ENCODE results near the gene RTN3. TPM values are rescaled to one million over a fixed set of nuclear protein-coding genes. Genes with fewer than 3 reads are reported as not detected.
A peak's percentile ranks its signal among the peaks of the same experiment; 100 is the strongest.
"Not testable (repeated sequence)": the region's sequence is repeated elsewhere in the genome, so short reads cannot be mapped to it uniquely, and the experiment has no call there.

The RTN3 gene
- 107 and 112 TPM in 2 replicates for total RNA-seq (2014; rRNA removed; shearing (Covaris generic); ENCODE audit: low replicate concordance)

DNA sequence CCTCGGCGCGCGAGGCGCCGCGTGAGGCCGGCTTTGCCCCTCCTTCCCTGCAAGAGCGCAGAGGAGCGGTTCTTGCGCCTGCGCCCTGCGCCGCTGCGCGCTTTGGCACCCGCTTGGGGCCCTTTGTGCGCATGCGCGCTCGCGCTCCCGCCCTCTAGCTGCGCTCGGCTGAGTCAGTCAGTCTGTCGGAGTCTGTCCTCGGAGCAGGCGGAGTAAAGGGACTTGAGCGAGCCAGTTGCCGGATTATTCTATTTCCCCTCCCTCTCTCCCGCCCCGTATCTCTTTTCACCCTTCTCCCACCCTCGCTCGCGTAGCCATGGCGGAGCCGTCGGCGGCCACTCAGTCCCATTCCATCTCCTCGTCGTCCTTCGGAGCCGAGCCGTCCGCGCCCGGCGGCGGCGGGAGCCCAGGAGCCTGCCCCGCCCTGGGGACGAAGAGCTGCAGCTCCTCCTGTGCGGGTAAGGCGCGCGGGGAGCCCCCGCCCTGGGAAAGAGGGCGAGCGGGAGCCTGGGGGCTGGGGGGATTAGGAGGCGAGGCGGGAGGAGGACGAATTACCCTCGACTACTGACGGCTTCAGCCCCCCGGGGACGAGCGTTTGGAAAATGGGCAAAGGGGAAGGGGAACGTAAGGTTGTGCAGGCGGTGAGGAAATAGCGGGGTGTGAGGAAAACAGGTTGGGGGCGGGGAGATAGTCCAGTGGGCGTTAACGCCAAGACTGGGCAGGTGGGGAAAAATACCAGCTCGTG, at the start of gene RTN3:
Gene RTN3, plus strand, starts transcription at position 180 of the 745 bp plus-strand sequence. Its CDS starts 137 bp downstream, at position 317.
- no peaks in the 10 kb centered on the region for H3K27me3 ChIP-seq
- DNase-seq = peak; percentile 94
- peaks cover 11% of the 10 kb centered on the region for H3K36me3 ChIP-seq
- no peaks in the 10 kb centered on the region for H3K9me3 ChIP-seq
- peak within 1 kb of the TSS; percentile 98 for H3K4me3 ChIP-seq

GRCh38 chr11:63635762-63636465, 45.4 kb upstream of the RTN3 start:
- peak; percentile 25 for DNase-seq
- Histone ChIP-seq H3K9me3 (no peaks in the 10 kb centered on the region), H3K4me3 (no peak overlapping the region), H3K36me3 (peaks cover 73% of the 10 kb centered on the region), H3K27me3 (no peaks in the 10 kb centered on the region)

- not testable (repeated sequence) for H3K27me3 ChIP-seq, H3K4me3 ChIP-seq, H3K9me3 ChIP-seq, DNase-seq
- peaks cover 77% of the 10 kb centered on the region for H3K36me3 ChIP-seq
Measured at GRCh38 chr11:63638436-63638835, 42.9 kb upstream of the RTN3 start.

GRCh38 chr11:63639199-63639832, 42.0 kb upstream of the RTN3 start:
- Histone ChIP-seq H3K4me3 (no peak overlapping the region), H3K27me3 (no peaks in the 10 kb centered on the region), H3K9me3 (no peaks in the 10 kb centered on the region), H3K36me3 (peaks cover 82% of the 10 kb centered on the region)
- DNase-seq = no peak

DNA sequence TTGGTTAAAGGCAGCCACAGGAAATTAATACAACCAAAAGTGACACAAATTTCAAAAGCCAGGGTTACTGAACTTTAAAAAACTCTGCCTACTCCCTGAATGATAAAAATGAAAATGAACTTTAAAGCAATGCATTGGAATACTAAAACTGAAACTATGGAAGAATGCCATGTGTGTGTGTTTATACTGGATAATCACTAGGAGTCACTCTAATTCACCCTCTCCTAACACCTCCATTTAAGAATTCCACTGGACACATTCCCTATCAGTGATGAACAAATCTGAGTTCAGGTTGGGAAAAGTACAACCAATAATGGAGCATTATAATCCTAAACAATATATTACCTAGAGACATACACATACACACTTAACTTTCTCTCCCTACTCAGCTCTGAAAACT, 39.6 kb upstream of the RTN3 start:
- Histone ChIP-seq H3K36me3 (peaks cover 84% of the 10 kb centered on the region), H3K9me3 (no peaks in the 10 kb centered on the region), H3K4me3 (no peak overlapping the region), H3K27me3 (no peaks in the 10 kb centered on the region)
- no peak for DNase-seq

DNA sequence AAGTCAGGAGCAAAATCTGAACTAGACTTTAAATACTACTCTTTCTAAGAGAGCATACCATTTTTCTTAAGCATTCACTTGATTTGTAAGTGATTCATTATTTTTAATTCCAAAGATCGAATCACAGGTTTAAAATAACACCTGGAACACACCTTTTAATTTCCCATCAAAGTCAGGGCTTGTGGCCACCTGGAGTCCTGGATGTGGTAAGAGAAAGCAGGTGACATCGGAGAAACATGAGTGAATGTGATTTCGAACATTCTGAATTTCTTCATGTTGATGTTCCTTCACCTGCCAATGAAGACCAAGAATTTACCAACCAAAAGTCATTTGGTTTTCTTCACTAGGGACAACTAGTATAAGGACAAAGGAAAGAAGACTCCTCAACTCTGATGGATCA, 38.1 kb upstream of the RTN3 start:
- DNase-seq = no peak
- Histone ChIP-seq H3K36me3 (peaks cover 89% of the 10 kb centered on the region), H3K4me3 (no peak overlapping the region)

GRCh38 chr11:63652671-63653070, 28.6 kb upstream of the RTN3 start:
- Histone ChIP-seq H3K27me3 (no peaks in the 10 kb centered on the region), H3K4me3 (no peak overlapping the region), H3K36me3 (peaks cover 64% of the 10 kb centered on the region), H3K9me3 (no peaks in the 10 kb centered on the region)
- DNase-seq = no peak

More for the DNA sequence above, 38.1 kb upstream of the RTN3 start:
- Histone ChIP-seq H3K27me3 (no peaks in the 10 kb centered on the region), H3K9me3 (no peaks in the 10 kb centered on the region)

- no peak overlapping the region for H3K4me3 ChIP-seq
- no peaks in the 10 kb centered on the region for H3K27me3 ChIP-seq
- no peaks in the 10 kb centered on the region for H3K9me3 ChIP-seq
- no peak for DNase-seq
- peaks cover 46% of the 10 kb centered on the region for H3K36me3 ChIP-seq
Measured at GRCh38 chr11:63660972-63661371, 20.3 kb upstream of the RTN3 start.

DNA sequence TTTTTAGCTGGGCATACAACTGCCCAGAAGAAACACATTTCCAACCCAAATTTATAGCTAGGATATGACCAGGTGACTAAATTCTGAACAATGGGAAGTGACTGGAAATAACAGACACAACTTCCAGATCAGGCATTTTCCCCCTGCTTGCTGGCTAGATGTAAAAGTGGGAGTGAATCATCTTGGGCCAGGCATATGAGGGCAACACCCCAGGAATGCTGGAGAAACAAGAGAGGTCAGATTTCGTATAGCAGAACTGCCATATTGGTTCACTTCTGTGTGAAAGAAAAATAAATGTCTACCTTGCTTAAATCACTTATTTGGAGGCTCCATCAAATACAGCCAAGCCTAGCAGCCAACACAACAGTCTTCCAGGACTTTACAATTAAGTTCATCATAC, 17.5 kb upstream of the RTN3 start:
- peak; percentile 70 for DNase-seq
- peaks cover 30% of the 10 kb centered on the region for H3K36me3 ChIP-seq
- no peaks in the 10 kb centered on the region for H3K27me3 ChIP-seq
- no peaks in the 10 kb centered on the region for H3K9me3 ChIP-seq
- H3K4me3 ChIP-seq = no peak overlapping the region

DNA sequence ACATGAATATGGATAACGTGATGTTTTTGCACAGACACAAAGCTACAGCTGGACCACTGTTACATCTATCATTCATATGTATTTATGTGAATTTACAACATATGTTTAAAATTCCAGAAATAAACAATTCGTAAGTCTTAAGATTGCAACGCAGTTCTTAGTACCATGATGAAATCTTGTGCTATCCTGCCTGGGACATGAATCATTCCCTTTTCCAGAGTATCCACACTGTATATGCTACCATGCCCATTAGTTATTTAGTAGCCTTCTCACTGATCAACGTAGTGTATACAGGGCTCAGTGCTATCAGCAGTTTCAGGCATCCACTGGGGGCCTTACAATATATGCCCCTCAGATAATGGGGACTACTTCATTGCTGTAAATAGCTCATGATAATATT, 14.4 kb upstream of the RTN3 start:
- no peak for DNase-seq
- peaks cover 26% of the 10 kb centered on the region for H3K36me3 ChIP-seq

GRCh38 chr11:63667995-63668795, 13.1 kb upstream of the RTN3 start:
- no peaks in the 10 kb centered on the region for H3K27me3 ChIP-seq
- peak; percentile 59 for DNase-seq
- peaks cover 23% of the 10 kb centered on the region for H3K36me3 ChIP-seq
- no peaks in the 10 kb centered on the region for H3K9me3 ChIP-seq
- H3K4me3 ChIP-seq = peak overlapping the region; percentile 14

More for the DNA sequence above, 14.4 kb upstream of the RTN3 start:
- H3K9me3 ChIP-seq = no peaks in the 10 kb centered on the region
- no peak overlapping the region for H3K4me3 ChIP-seq
- H3K27me3 ChIP-seq = no peaks in the 10 kb centered on the region

- Histone ChIP-seq H3K4me3 (peak overlapping the region; percentile 74), H3K9me3 (no peaks in the 10 kb centered on the region), H3K27me3 (no peaks in the 10 kb centered on the region), H3K36me3 (peaks cover 11% of the 10 kb centered on the region)
- no peak for DNase-seq
Measured at GRCh38 chr11:63670096-63670432, 11.2 kb upstream of the RTN3 start.

DNA sequence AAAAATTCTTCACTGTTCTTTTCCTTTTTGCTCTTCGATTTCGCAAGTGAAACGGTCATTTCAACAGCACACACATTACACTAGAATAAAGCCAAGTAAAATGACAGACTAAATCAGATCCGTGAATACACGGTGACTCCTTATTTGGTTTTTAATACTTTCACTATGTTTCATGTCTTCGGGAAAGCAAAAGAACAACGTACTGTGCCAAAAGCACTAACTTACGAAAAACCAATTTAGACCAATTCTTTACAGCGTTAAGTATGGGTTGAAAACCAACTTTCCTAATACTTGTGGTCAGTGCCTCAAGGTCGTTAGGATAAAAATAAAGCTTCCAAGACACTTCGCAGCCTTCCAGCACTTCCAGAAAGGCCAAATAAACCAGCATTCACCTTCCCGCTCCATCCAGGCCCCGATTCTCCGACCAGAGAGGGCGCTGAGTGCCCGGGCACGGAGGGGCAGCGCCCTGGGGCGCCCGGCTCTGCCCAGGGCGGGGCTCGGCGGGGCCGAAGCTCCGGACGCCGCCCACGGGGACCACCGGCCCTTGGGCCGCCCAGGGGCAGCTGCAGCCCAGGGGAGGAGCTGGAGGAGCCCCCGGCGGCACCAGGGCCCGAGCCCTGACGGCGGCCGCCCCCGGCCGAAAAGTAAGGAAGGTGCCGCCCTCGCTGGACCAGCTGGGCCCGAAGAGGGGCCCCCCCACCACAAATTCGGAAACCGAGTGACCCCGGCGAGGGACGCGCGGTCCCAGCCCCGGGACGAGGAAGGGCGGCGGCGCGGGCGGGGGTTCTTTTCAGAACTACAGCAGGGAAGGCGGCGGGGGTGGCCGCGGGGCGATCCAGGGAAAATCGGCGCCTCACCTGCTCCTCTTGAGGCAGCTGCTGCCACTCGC, 10.6 kb upstream of the RTN3 start:
- Histone ChIP-seq H3K27me3 (no peaks in the 10 kb centered on the region), H3K4me3 (peak overlapping the region; percentile 74), H3K9me3 (no peaks in the 10 kb centered on the region), H3K36me3 (peaks cover 11% of the 10 kb centered on the region)
- peak; percentile 77 for DNase-seq

GRCh38 chr11:63671322-63672155, 9.8 kb upstream of the RTN3 start, which contains the start of gene ATL3:
Gene ATL3, minus strand, starts transcription at chr11:63671376. Its CDS starts 41 bp downstream, at chr11:63671335.
- Histone ChIP-seq H3K4me3 (peak within 1 kb of the TSS; percentile 74), H3K9me3 (no peaks in the 10 kb centered on the region), H3K27me3 (no peaks in the 10 kb centered on the region)

GRCh38 chr11:63672156-63672463, 9.2 kb upstream of the RTN3 start:
- Histone ChIP-seq H3K36me3 (peaks cover 5% of the 10 kb centered on the region), H3K9me3 (no peaks in the 10 kb centered on the region), H3K4me3 (no peak overlapping the region; the same call in 1 of the 2 replicates), H3K27me3 (no peaks in the 10 kb centered on the region)
- no peak for DNase-seq

More at GRCh38 chr11:63671322-63672155, 9.8 kb upstream of the RTN3 start, which contains the start of gene ATL3:
- peak; percentile 97 for DNase-seq
- peaks cover 7% of the 10 kb centered on the region for H3K36me3 ChIP-seq

Data from MG63 (cell line).